Mesodermal cell (in vitro differentiated cells): ENCODE data around the gene ADGRG6.

Experiments used
- H3K27ac ChIP-seq: 2 replicates; pipeline ENCODE4 v1.7.0; 2013; ENCODE audit warnings: mild to moderate bottlenecking, low read depth, low read length, moderate library complexity; ENCODE audit not compliant: severe bottlenecking
- H3K36me3 ChIP-seq: 2 replicates; pipeline ENCODE4 v1.7.1; 2013; ENCODE audit warnings: mild to moderate bottlenecking, low read length, moderate library complexity; ENCODE audit not compliant: control insufficient read depth, insufficient read depth
- H3K4me1 ChIP-seq: one replicate; pipeline ENCODE4 v1.7.1; 2013; ENCODE audit warnings: mild to moderate bottlenecking, low read length; ENCODE audit not compliant: insufficient read depth, control insufficient read depth, poor library complexity, severe bottlenecking
- H3K4me3 ChIP-seq: 2 replicates; pipeline ENCODE4 v1.7.0; 2013; ENCODE audit warnings: low read length, control low read depth, mild to moderate bottlenecking; ENCODE audit not compliant: insufficient read depth, poor library complexity, severe bottlenecking; ENCODE audit errors: extremely low read depth
- H3K9me3 ChIP-seq: 2 replicates; pipeline ENCODE4 v1.7.1; 2013; ENCODE audit warnings: mild to moderate bottlenecking, low read length, moderate library complexity; ENCODE audit not compliant: control insufficient read depth
- WGBS, 2 experiments: methylation state at CpG; one replicate each; pipeline ENCODE4 v1.1.5; 2013; ENCODE audit warnings: missing lambda C conversion rate in 2 of 2; ENCODE audit not compliant: insufficient coverage in 2 of 2; 5-methylcytosine and 5-hydroxymethylcytosine counted together

Gene ADGRG6

GRCh38 chr6:142457638-142458406 is 156.0 kb downstream of the ADGRG6 start:
- 100% methylated on average over 1 of the region's 1 CpG; no CpG with 5 or more reads in 1 of the 2 experiments for WGBS, 2 experiments

GRCh38 chr6:142458836-142459235 is 157.0 kb downstream of the ADGRG6 start:
- Histone ChIP-seq H3K36me3 (no peaks in the 10 kb centered on the region), H3K4me3 (no peak overlapping the region), H3K27ac (no peak overlapping the region), H3K4me1 (no peaks in the 10 kb centered on the region), H3K9me3 (peaks cover 22% of the 10 kb centered on the region)
- 71 to 100% methylated on average over 1 of the region's 2 CpGs for WGBS, 2 experiments

More at GRCh38 chr6:142457638-142458406, 156.0 kb downstream of the ADGRG6 start:
- Histone ChIP-seq H3K27ac (no peak overlapping the region), H3K36me3 (peaks cover 4% of the 10 kb centered on the region), H3K9me3 (peaks cover 21% of the 10 kb centered on the region), H3K4me1 (no peaks in the 10 kb centered on the region), H3K4me3 (no peak overlapping the region)

GRCh38 chr6:142459271-142459670 is 157.5 kb downstream of the ADGRG6 start:
- H3K27ac ChIP-seq, result no peak overlapping the region
- no CpG with 5 or more reads among the region's 1 CpG for WGBS, 2 experiments
- H3K36me3 ChIP-seq, result no peaks in the 10 kb centered on the region
- H3K4me3 ChIP-seq, result no peak overlapping the region
- H3K9me3 ChIP-seq, result peaks cover 22% of the 10 kb centered on the region
- no peaks in the 10 kb centered on the region for H3K4me1 ChIP-seq

GRCh38 chr6:142462260-142462659 is 160.5 kb downstream of the ADGRG6 start:
- WGBS, 2 experiments, result 91 to 100% methylated on average over 1 to 2 of the region's 2 CpGs
- H3K36me3 ChIP-seq, result no peaks in the 10 kb centered on the region
- no peak overlapping the region for H3K27ac ChIP-seq
- H3K9me3 ChIP-seq, result peaks cover 22% of the 10 kb centered on the region
- no peak overlapping the region for H3K4me3 ChIP-seq
- H3K4me1 ChIP-seq, result no peaks in the 10 kb centered on the region

- WGBS, 2 experiments, result 87 to 89% methylated on average over 2 to 3 of the region's 6 CpGs
- H3K36me3 ChIP-seq, result no peaks in the 10 kb centered on the region
Measured at GRCh38 chr6:142463988-142464387, 162.2 kb downstream of the ADGRG6 start.

GRCh38 chr6:142469220-142469619 is 167.4 kb downstream of the ADGRG6 start:
- Histone ChIP-seq H3K4me1 (no peaks in the 10 kb centered on the region), H3K27ac (no peak overlapping the region), H3K9me3 (no peaks in the 10 kb centered on the region), H3K36me3 (no peaks in the 10 kb centered on the region), H3K4me3 (no peak overlapping the region)
- 100% methylated on average over 1 of the region's 1 CpG; no CpG with 5 or more reads in 1 of the 2 experiments for WGBS, 2 experiments

More at GRCh38 chr6:142463988-142464387, 162.2 kb downstream of the ADGRG6 start:
- no peak overlapping the region for H3K4me3 ChIP-seq
- no peaks in the 10 kb centered on the region for H3K4me1 ChIP-seq
- H3K27ac ChIP-seq, result no peak overlapping the region
- H3K9me3 ChIP-seq, result peaks cover 22% of the 10 kb centered on the region

GRCh38 chr6:142470421-142470820 is 168.6 kb downstream of the ADGRG6 start:
- no peak overlapping the region for H3K27ac ChIP-seq
- WGBS, 2 experiments, result no CpG with 5 or more reads among the region's 1 CpG
- H3K36me3 ChIP-seq, result no peaks in the 10 kb centered on the region
- H3K9me3 ChIP-seq, result no peaks in the 10 kb centered on the region
- H3K4me1 ChIP-seq, result no peaks in the 10 kb centered on the region
- no peak overlapping the region for H3K4me3 ChIP-seq

- Histone ChIP-seq H3K9me3 (no peaks in the 10 kb centered on the region), H3K27ac (peak overlapping the region; percentile 26), H3K36me3 (no peaks in the 10 kb centered on the region), H3K4me1 (no peaks in the 10 kb centered on the region), H3K4me3 (no peak overlapping the region)
- 1 to 60% methylated on average over 1 to 12 of the region's 13 CpGs for WGBS, 2 experiments
Measured at GRCh38 chr6:142474531-142475289, 172.9 kb downstream of the ADGRG6 start.

- no peaks in the 10 kb centered on the region for H3K9me3 ChIP-seq
- WGBS, 2 experiments, result 95 to 100% methylated on average over 2 of the region's 2 CpGs
- H3K36me3 ChIP-seq, result no peaks in the 10 kb centered on the region
- no peaks in the 10 kb centered on the region for H3K4me1 ChIP-seq
- H3K4me3 ChIP-seq, result no peak overlapping the region
- H3K27ac ChIP-seq, result no peak overlapping the region
Measured at GRCh38 chr6:142476452-142476851, 174.6 kb downstream of the ADGRG6 start.

- Histone ChIP-seq H3K36me3 (no peaks in the 10 kb centered on the region), H3K9me3 (no peaks in the 10 kb centered on the region), H3K4me1 (no peaks in the 10 kb centered on the region), H3K27ac (no peak overlapping the region), H3K4me3 (no peak overlapping the region)
- WGBS, 2 experiments, result 100% methylated on average over 1 of the region's 2 CpGs; no CpG with 5 or more reads in 1 of the 2 experiments
Measured at GRCh38 chr6:142478117-142478516, 176.3 kb downstream of the ADGRG6 start.
